GM21526 (cell line): ENCODE results near the gene MAP3K20.
"Not testable (repeated sequence)": the region's sequence is repeated elsewhere in the genome, so short reads cannot be mapped to it uniquely, and the experiment has no call there.

Source experiments
- ATAC-seq: cut with Tn5 transposase; IDR thresholded peaks from one replicate; pipeline ENCODE4 v1.9.1; 2021; ENCODE audit warnings: moderate library complexity; ENCODE audit not compliant: unreplicated experiment, low FRiP score

MAP3K20 gene

DNA sequence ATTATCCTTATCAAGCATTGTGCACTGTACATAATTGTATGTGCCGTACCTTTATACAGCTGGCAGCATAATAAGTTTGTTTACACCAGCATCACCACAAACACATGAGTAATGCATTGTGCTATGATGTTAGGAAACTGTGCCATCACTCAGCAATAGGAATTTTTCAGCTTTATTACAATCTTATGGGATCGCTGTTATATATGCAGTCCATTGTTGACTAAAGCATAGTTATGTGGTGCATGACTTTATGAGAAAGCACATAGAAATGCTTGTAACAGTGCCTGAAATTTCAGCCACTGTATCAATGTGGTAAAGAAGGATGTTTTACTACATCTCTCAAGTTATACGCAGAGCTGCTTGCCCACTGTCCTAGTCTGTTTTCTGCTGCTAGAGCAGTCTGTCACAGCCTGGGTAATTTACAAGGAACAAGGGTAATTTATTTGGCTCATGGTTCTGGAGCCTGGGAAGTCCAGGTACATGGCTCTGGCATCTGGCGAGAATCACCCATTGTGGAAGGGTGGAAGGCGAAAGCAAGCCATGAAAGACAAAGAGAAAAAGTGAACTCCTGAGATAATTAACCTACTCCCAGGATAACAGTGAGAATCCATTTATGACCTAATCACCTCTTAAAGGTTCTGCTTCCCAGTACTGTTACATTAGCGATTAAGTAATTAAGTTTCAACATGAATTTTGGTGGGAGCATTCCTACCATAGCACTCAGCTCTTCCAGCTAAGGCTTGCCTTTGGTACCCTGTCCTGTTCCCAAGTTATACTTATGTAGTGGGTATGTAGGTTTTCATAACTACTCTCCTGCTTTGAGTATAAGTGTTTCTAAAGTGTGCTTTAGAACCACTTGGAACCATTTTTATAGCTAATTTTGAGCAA is 4.6 kb downstream of the MAP3K20 start:
- no peak for ATAC-seq

DNA sequence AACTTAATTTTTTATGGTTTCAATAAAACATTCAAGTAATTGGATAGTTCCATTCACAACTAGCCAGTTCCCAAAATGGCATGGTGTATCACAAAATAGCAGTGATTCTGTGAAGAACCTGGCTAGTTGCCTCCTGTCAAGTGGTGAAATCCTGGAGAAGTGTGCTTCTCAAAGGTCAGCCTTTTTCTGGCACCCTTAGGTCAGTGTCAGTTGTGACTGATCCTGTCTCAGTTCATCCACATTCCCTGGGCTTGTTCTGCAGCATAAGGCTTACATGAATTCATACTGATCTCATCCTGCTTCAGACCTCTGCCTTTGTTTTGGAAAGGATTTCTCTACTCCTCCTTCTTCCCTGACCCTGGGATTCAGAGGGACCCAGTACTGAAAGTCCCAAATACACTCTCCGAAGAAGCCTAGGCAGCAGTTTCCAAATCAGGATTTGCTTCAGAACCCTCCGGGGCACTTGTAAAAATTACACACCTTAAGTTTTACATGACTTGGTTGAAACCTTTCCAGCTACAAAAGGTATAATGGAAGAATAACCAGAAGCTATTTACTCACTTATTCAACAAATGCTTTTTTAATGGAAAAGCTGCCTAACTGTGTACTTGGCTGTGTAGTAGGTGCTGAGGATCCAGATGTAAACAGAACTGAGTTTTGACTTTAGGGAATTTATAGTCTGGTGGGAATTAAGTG is 11.0 kb downstream of the MAP3K20 start:
- ATAC-seq: no peak

DNA sequence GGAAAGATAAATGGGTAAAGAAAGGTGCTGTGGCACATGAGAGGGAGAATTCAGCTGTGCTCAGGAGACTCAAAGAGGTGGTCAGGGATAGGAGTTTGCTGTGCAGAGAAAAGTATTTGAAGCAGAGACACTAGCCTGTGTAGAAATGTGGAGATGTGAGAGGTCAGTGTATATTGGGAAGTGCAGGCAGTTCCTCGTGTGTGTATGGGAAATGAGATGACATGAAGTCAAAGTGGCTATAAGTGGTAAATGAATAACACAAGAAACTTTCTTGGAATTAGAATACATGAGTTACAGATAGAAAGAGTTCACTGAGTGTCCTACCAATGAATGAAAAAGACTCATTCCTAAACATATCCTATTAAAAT is 11.6 kb downstream of the MAP3K20 start:
- ATAC-seq: no peak

DNA sequence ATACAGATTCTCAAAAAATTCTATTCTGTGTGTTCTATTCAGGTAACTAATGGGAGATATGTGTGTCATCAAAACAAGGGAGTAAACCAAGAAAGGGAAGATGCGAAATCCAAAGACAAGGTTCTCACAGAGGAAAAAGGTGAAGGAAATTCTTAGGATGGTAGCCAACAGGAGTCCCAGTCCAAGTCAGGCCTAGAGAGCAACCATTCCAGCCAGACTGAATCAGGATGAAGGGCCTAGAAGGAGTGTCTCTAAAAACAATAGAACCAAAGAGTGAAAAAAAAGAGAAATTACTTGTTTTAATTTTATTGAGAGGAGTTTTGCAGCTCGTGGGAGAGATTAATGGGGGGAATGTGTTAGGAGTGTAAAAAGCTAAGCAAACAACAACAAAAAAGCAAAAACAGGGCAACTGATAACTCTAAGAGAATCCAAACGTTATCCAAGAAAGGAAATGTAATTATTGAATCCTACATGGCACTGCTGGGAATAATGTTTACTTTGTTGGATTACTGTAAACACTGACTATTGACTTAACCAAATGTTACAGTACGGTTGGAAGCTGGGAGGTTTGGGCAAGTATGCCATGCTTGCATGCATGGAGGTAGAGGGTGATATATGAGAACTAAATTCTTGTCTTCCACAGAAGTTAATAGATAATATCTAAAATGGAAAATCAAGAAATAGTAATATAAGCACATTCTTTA is 12.3 kb downstream of the MAP3K20 start:
- no peak for ATAC-seq

DNA sequence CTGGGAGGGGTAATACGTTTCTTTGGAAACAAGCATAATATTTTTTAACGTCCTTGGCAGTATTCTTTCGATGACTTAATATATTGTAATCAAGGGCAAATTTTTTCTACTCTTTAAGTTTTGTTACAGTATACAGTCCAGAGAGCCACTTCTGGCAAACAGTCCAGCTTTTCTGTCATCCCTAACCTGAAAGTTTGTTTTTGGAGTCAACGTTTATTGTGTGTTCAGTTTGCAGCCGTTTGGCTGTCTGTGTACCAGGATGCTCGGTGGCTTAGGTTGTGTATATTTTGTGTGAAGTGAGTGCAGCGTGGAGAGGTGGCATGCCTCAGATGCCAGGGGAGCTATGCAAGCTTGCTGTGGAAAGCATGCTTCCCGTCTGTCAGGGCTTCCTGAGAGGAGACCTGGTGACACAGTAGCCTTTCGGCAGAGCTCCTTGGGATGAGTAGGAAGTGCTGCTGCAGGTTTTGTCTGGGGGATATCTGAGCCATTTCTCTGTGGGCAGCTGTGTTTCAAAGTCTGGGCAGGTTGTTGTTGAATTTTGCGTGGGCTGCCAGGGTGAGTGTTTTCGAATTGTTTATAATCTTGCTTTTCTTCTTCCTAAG is 14.7 kb downstream of the MAP3K20 start:
- ATAC-seq: no peak

DNA sequence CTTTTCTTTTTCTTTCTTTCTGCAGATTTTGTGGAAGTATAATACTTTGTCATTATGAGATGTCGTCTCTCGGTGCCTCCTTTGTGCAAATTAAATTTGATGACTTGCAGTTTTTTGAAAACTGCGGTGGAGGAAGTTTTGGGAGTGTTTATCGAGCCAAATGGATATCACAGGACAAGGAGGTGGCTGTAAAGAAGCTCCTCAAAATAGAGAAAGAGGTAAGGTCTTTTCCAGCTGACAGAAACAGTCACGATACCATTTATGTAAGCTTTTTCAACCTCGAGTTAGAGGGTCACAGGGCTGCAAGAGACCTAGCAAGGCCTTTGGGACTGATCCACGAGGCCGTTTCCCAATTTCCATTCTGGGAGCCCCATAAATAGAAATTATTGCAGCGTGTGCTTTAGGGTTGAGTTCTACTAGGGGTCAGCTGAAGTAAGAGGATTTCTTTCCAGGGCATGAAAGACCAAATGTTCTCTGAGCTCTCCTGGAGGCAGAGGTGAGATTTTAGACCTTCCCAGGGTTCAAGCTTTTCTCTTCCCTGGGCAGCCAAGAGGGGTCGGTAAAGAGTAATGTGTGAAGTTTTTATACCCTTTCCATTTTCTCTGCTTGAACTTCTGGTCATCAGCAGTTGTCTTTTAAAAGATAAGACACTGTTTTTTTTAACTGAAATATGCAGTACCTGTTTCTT is 15.5 kb downstream of the MAP3K20 start:
- no peak for ATAC-seq

DNA sequence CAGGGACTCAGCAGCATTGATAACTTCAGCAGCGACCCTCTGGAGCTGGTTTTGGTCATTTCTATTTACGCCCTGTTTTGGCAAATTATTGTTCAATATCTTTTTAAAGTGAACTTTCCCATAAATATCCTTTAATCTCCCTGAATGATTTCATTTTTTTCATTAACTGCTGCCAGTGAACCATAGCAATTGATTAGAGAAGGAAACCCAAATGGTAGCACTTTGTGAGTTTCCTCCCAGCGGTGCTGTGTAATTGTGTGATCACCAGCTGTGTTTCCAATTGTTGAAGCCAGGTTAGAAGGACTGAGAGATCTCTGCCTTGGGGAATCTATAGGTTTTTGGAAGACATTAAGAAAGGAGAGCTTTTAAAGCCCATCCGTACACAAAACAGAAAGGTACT is 16.3 kb downstream of the MAP3K20 start:
- no peak for ATAC-seq

DNA sequence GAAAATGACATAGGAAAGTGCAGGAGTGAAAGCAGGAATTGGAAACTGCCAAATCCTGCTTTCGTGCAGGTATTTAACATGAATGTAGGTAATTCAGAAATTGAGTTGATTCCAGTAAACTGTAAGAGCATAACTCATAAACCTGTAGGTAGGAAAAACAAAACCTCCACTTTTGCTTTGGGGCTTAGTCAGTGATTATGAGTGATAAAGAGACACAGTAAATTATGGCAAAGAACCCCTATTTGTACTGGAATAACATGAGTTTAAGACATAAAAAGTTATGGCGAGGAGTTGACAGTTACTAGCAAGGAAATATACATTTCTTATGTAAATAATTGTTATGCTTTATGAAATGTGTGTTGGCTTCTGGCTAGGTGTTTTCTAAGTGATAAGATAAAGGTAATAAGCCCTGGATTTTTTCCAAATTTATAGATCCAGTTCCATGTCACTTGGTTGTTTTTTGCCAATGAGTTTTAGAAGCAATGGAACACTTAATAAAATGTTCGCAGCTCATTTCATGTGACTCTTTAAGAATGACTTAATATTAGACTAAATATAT is 17.3 kb downstream of the MAP3K20 start:
- no peak for ATAC-seq

DNA sequence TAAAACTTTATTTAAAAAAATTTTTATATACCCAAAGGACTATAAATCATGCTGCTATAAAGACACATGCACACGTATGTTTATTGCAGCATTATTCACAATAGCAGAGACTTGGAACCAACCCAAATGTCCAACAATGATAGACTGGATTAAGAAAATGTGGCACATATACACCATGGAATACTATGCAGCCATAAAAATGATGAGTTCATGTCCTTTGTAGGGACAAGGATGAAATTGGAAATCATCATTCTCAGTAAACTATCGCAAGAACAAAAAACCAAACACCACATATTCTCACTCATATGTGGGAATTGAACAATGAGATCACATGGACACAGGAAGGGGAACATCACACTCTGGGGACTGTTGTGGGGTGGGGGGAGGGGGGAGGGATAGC is 18.0 kb downstream of the MAP3K20 start:
- not testable (repeated sequence) for ATAC-seq

DNA sequence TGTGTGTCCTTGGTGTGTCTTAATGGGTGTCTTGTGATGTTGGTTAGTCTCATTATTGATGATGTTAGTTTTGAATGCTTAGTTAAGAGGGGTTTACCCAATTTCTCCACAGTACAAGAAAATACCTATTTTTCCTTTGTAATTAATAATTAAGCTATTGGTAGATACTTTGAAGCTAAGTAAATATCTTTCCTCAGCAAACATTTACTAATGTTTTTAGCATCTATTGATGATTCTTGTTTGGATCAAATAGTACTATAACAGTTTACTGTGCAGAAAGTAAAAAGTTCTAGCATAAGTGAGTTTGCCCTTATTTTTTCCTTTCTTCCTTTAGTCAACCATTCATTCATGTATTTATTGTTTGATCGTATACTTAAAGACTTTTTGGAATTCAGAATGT is 19.1 kb downstream of the MAP3K20 start:
- ATAC-seq: no peak

DNA sequence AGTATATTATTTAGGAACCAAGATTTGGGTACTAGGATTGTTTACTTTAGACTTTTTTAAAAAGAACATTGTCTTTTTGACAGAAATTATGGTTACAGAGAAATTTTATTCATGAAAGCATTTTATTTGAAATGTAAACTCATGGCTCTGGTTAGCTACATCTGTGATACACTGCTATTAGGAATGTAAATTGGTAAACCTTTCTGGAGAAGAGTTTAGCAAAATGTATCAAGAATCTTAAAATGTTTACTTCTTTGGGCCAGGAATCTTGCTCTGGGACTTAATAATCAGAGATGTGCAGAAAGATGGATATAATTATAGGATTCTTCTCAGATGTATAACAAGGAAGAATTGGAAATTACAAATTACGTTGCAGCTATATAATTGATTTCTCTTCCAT is 19.7 kb downstream of the MAP3K20 start:
- ATAC-seq: no peak

DNA sequence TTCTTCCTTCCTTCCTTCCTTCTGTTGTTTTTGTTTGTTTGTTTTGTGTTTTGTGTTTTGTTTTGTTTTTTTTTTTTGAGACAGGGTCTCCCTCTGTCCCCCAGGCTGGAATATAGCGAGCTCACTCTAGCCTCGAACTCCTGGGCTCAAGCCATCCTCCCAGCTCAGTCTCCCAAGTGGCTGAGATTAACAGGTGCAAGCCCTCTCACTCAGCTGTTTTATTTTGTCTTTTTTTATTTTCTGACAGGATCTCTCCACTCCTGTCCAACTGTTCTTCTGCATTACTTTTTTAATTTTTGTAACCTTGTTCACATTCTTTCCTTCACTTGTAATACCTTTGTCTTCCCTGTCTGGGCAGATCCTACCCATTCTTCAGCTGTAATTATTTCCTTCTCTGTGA is 23.6 kb downstream of the MAP3K20 start:
- no peak for ATAC-seq

DNA sequence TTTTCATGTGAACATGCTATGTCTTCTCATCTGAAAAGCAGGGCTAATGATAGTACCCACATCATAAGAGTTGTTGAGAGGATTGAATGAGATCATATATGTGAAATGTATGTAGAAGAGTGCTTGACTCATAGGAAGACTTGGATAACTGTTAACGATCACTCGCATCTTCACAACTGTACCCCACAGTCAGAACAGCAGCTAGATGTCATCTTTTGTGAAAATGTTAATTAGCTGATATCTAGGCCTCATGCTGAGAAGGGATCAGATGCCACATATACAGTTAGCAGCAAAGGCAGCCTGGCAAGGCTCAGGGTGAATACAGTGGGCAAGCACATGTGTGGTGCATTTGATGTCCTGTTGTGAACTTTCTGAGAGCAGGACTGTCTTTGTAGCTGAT is 24.2 kb downstream of the MAP3K20 start:
- no peak for ATAC-seq

DNA sequence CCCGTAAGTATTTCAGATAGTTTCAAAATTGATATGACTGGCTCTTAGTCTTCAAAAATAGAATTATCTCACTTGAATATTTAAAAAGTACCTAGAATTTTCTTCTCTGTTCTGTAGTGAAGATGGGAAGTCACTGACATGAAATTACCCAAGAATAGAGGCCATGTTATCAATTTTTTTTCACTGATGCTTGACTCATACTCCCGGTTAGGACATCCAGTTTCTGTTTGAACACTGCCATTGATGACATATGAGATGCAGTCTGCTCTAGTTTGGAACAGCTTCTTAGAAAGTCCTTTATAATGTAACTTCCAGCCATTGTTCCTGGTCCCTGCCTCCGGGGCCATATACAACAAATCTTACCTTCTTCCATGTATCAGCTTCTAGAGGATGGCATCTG is 26.0 kb downstream of the MAP3K20 start:
- ATAC-seq: peak; percentile 68

DNA sequence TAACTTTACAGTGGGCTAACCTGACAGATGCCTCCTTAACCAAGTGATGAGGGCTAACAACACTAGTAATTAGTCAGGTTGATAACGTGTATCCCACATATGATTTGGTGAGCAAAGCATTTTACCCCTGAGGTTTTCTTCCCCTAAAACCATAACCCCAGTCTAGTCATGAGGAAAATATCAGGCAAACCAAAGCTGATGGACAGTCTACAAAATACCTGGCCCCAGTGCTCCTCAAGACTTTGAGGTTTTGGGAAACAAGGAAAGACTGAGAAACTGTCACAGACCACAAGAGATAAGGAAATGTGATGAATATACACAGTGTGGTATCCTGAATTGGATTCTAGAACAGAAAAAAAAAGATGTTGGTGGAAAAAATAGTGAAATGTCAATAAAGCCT is 28.5 kb downstream of the MAP3K20 start:
- ATAC-seq: no peak

DNA sequence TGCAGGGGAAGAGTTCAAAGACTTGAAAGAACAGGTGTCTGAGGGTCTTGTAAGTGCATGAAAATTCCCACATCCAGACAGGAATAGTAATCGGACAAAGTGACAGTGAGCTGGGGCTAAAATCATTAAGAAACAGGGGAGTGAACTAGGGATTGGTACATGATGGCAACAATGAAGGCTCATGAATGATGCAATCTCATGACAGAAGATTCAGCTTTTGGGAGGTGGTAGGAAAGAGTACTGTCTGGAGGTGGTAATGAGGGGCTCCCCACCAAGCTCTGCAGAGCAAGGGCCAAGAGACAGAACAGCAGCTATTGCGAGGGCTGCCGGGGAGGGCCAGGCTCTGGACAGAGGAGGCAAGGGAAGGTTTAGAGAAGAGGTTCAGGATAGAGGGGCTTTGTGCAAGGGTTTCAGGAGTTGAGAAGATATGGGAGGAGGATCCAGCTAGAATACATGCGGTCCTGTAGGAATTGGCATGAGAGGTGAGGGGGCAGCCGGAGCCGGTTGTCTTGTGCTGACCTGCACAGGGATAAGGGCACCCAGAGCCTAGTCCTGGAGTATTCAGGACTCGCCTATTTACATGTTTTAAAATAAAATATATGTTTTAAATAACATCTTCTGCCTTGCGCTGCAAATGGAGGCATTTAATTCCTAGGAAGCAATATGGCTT is 31.4 kb downstream of the MAP3K20 start:
- no peak for ATAC-seq

DNA sequence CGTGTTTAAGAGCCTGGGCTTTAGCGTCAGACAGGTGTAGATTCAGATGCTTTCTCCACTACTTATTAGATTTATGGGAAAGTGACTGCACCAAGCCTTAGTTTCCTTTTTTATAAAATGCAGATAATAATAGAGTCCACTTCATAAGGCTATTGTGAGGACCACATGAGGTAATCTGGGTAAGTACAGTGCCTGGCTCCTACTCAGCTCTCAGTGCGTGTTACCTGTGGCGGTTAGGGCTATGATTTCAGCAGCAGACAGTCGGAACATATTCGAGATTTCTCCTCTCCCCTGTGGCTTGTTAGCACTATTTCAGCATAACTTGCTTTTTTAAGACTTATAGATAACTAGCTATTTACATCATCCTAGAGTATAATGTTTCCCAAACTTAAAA is 32.0 kb downstream of the MAP3K20 start:
- ATAC-seq: no peak

DNA sequence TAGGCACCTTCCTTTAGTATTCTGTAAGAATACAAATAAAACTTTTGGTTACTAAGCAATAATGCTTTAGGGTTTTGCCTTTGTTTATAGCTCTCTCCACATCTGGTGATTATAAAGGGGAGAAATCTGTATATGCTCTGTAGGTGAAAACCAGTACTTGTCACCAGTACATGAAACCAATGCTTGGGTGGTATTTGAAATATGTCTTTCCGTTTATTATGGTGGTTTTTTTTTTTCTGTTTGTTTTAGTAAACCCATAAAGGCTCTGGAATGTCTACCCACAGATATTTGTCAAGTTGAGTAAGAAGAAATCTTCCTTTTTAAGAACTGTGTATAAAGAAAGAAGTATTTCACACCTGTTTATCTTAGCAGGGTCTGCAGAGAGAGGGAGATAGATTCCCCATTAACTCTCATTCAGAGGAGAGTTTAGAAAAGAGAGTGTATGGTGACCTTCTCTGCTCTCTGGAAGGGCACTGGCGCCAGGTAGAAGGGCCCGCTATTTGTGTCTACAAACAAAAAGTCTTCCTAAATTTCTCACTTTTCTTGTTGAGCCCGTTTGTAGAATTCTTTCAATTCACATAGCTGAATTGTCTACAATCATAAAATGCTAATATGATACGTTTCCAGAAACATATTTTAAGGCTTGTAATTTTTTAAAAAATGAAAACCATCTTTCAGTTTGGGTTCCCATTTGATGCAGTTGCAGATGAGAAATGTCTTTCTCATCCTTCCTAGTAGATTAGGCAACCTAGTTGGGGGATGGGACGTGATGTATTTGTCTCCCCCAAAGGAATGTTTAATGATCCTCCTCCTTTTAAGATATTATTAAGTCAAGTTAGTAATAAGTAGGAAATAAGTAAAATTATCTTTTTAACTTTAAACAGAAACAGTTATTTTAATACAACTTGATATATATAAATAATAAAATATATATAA is 33.9 kb downstream of the MAP3K20 start:
- ATAC-seq: no peak

DNA sequence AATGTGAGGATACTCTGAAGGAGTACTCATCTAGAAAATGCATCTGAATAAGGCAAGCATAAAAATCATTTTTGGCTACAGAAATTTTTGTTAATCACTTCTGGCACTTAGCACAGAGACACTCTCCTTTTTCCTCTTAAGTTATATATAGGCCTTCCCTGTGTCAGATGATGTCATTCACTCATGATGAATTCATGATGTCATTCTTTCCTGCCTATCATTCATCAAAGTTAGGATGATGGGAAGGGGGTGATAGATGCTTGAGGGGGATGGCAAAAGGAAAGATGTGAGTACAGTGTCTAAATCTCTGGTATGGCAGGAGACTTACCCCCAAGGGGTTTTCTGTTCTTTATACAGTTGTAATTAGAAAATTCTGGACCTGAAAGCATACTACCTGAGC is 42.0 kb downstream of the MAP3K20 start:
- no peak for ATAC-seq
